NCI-H2171 treated with DMSO at 0.1 percent for 48 hours (cell line): Measurements from ENCODE around the gene MFF.
"Not testable (repeated sequence)": the region's sequence is repeated elsewhere in the genome, so short reads cannot be mapped to it uniquely, and the experiment has no call there.

Source experiments
- DNase-seq: peaks from one replicate; lab custom pipeline; 2025; lab: John Stamatoyannopoulos, UW

The MFF gene

GRCh38 chr2:227377467-227378351 is 52.7 kb downstream of the MFF start:
- peak; percentile 6 for DNase-seq

- no peak for DNase-seq
Measured at GRCh38 chr2:227378371-227378782, 53.3 kb downstream of the MFF start.

DNA sequence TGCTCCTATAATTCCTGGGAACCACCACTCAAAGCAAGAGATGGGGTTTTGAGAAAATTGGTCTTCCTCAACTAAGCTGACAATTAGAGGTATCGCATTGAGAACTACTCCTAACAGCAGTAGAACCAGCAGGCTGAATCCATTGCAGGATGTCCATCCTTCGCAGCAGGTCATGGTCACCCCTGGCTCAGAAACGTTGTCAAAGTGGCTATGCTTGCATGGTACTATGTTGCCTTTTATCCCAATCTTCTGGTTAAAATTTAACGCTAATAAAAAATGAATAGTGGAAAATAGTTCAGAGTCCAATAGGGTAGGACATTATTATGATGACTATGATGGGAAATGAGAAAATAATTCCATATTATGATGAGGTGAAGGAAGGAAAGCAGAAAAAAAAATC is 54.0 kb downstream of the MFF start, which contains the start of gene TM4SF20:
Gene TM4SF20, minus strand, starts transcription at position 212 of the 400 bp plus-strand sequence. Its CDS starts 38 bp downstream, at position 174.
- DNase-seq = no peak

DNA sequence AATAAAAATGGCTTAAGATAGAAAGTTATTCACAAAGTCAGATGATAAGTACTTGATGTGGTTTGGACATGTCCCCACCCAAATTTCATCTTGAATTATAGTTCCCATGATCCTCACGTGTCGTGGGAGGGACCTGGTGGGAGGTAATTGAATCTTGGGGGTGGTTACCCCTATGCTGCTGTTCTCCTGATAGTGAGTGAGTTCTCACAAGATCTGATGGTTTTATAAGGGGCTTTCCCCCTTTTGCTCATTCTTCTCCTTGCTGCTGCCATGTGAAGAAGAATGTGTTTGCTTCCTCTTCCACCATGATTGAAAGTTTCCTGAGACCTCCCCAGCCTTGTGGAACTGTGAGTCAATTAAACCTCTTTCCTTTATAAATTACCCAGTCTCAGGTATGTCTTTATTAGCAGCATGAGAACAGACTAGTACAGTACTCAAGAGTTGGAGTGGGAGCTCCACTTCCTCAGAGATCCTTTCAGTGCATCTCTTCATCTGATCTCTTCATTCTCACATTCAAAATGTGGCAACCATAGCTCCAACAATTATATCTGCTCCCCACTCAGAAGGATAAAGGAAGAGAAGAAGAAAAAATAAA is 57.3 kb downstream of the MFF start:
- DNase-seq = not testable (repeated sequence)

- no peak for DNase-seq
Measured at GRCh38 chr2:227383686-227384085, 58.6 kb downstream of the MFF start.

GRCh38 chr2:227386630-227387029 is 61.6 kb downstream of the MFF start:
- DNase-seq = no peak

- not testable (repeated sequence) for DNase-seq
Measured at GRCh38 chr2:227387583-227387982, 62.5 kb downstream of the MFF start, which contains the start of gene SCYGR1. SCYGR1 (minus strand) TSS chr2:227387949; CDS start chr2:227387949, 0 bp downstream.

- no peak for DNase-seq
Measured at GRCh38 chr2:227388537-227389011, 63.5 kb downstream of the MFF start.

GRCh38 chr2:227389231-227389630 is 64.2 kb downstream of the MFF start:
- no peak for DNase-seq

DNA sequence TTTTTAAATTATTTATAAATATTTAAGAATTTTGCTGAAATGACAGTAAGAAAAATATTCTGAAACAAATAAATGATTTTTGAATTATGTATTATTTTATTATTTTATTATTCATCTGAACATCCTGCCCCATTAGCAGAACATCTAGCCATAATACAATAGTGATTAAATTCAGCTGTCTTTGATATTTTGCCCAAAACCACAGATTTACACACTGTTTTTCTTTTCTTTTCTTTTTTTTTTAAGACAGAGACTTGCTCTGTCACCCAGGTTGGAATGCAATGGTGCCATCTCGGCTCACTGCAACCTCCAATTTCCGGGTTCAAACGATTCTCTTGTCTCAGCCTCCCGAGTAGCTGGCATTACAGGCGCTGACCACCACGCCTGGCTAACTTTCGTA is 64.6 kb downstream of the MFF start:
- no peak for DNase-seq

GRCh38 chr2:227390468-227391256 is 65.6 kb downstream of the MFF start:
- DNase-seq = no peak

GRCh38 chr2:227394401-227394800 is 69.3 kb downstream of the MFF start:
- DNase-seq = no peak

DNA sequence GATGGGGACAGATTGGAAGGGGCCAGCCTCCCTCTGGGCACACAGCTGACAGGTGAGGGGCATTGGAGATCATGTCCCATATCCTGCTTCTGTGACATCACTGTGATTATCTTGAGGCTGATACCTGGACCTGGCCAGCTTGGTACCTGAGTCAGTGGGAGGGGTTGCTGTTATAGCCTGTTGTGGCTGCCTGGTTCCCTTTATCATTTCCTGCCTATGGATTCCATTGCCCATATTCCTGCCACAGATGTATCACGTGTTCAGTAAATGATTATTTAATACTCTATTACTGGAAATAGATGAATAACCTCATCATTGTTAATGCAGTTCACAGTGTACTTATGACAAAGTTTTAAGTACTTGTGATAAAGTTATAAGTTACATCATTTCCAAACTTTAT is 70.5 kb downstream of the MFF start:
- DNase-seq = no peak

DNA sequence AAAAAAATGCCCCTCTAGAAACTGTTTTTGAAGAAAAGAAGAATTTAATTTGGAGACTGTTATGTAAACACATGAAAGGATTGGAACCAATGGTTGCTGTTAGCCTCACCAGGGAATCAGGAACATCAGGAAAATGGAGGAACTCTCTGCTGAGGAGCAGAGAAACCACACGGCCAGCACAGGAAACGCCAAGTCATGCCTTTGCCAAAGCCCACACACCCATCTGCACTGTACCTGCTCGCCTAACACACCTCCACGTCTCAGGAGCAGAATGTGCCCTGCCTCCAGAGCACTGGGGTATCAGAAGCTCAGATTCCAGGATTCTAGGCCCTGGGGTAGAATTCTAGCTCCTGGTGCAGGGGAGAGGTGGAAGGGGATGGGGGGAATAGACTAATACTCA is 72.5 kb downstream of the MFF start:
- no peak for DNase-seq

DNA sequence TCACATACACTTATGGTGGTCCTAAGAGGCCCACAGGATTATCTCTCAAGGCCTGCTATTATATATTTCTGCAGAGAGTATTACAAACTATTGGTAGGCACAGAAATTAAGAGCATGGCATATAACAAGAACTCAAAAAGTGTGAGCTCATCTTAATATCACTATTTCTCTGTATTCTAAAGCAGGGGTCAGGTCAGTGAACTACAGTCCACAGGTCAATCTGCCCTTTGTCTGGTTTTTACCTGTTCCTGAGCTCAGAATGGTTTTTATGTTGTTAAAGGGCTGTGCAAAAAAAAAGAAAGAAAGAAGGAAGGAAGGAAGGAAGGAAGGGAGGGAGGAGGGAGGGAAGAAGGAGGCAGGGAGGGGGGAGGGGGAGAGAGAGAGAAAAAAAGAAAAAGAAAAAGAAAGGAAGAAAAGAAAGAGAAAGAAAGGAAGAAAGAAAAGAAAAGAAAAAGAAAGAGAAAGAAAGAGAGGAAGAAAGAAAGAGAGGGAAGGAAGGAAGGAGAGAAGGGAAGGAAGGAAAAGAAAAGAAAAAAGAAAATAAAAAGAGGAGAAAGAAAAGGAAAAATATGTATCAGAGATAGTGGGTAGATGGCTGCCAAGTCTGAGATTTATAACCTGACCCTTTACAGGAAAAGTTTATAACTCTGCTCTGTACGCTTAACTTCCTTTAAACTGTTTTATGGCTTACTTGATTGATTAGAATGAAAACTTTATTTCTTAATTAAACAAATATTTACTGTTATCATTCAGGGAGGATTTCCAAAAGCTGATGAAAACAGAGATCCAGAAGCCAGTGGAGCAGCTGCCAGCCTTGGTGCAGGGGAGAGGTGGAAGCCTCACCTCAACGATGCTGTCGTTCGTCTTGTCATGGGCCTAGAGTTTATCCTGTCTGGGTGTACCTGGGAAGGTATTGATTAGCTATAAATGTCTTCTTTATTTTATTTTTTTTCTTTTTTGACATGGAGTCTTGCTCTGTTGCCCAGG is 73.9 kb downstream of the MFF start:
- no peak for DNase-seq

- no peak for DNase-seq
Measured at GRCh38 chr2:227401550-227401949, 76.5 kb downstream of the MFF start.

GRCh38 chr2:227402321-227402720 is 77.3 kb downstream of the MFF start:
- DNase-seq = no peak

DNA sequence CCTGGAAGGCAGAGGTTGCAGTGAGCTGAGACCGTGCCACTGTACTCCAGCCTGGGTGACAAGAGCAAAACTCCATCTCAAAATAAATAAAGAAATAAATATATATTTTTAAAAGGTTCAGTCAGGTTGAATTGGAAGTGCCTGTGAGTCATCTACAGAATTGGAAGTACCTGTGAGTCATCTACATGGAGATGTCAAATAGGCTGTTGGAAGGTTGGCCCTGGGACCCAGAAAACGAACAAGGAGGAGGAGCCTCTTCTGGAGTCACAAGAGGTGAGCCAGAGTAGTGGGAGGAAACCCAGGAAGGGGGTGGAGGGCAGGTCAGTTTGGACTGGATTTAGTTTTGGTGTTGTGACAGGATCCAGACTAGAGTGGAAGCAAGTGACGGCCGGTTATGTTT is 77.9 kb downstream of the MFF start:
- no peak for DNase-seq

DNA sequence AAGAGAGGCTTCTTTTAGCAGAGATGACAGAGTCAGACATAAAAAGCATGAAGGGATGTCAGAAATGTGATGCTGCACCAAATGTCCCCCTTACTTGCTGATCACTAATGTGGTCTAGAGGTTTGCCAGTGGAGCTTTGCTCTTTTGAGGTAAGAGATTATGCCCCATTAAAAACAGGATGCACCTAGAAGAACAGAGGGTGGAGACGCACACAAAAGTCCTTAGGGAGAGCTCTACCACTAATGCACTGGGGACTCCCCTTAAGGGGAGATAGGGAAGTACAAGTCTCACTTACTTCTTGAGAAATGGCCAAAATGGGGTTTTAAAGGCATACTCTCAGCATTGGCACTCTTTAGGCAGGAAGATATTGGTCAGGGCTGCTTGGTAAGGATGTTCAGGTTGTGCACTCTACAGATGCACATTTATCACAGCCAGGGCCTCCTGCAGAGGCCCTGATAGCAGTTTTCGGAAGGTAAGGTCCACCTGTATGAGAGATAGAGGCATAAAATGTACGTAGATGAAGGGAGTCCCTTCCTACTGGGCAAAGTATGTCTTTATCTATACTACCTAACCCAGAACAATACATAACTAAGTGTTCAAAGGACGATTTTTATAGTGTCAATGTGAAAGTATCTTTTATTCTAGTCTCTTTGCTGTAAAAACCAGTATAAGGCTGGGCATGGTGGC is 79.7 kb downstream of the MFF start:
- no peak for DNase-seq
